ENCODE results near the gene DGKA. TPM values are rescaled to one million over a fixed set of nuclear protein-coding genes. Genes with fewer than 3 reads are reported as not detected.
A peak's percentile ranks its signal among the peaks of the same experiment; 100 is the strongest.

DGKA gene
- total RNA-seq, 2 donors from 2014 or later: 7.3 to 22.8 TPM

- Histone ChIP-seq H3K4me1 (peaks cover 0 to 52% of the 10 kb centered on the region in 2 donors), H3K27ac (no peak overlapping the region), H3K27me3 (no peaks in the 10 kb centered on the region), H3K36me3 (no peaks in the 10 kb centered on the region), H3K4me3 (no peak overlapping the region), H3K9me3 (no peaks in the 10 kb centered on the region)
- no peak for TF ChIP-seq CTCF (IDR thresholded peaks at IDR 0.05)
- no peak for DNase-seq (ENCODE audit: low spot score)
Measured at GRCh38 chr12:55933169-55933798, 2.3 kb downstream of the DGKA start.

GRCh38 chr12:55933799-55934742, 3.1 kb downstream of the DGKA start:
- no peak overlapping the region for H3K4me3 ChIP-seq
- H3K9me3 ChIP-seq: no peaks in the 10 kb centered on the region
- TF ChIP-seq CTCF (IDR thresholded peaks at IDR 0.05): no peak
- peaks cover 0 to 44% of the 10 kb centered on the region in 2 donors for H3K4me1 ChIP-seq
- H3K27me3 ChIP-seq: no peaks in the 10 kb centered on the region
- DNase-seq (ENCODE audit: low spot score): no peak
- no peaks in the 10 kb centered on the region for H3K36me3 ChIP-seq
- H3K27ac ChIP-seq: no peak overlapping the region

- DNase-seq (ENCODE audit: low spot score): no peak
- no peaks in the 10 kb centered on the region for H3K27me3 ChIP-seq
- TF ChIP-seq CTCF (IDR thresholded peaks at IDR 0.05): no peak
- no peaks in the 10 kb centered on the region for H3K36me3 ChIP-seq
- peak overlapping the region in 1 of 2 donors; percentile 62 for H3K27ac ChIP-seq
- no peak overlapping the region for H3K4me3 ChIP-seq
- H3K9me3 ChIP-seq: no peaks in the 10 kb centered on the region
- H3K4me1 ChIP-seq: peaks cover 0 to 40% of the 10 kb centered on the region in 2 donors
Measured at GRCh38 chr12:55934773-55935172, 3.8 kb downstream of the DGKA start.

- peak in 1 of 2 donors; percentile 27 for TF ChIP-seq CTCF (IDR thresholded peaks at IDR 0.05)
- no peak for DNase-seq (ENCODE audit: low spot score)
- no peaks in the 10 kb centered on the region for H3K36me3 ChIP-seq
- H3K9me3 ChIP-seq: no peaks in the 10 kb centered on the region
- H3K4me1 ChIP-seq: peaks cover 0 to 44% of the 10 kb centered on the region in 2 donors
- H3K27me3 ChIP-seq: no peaks in the 10 kb centered on the region
- peak overlapping the region; percentile 62 to 65 for H3K27ac ChIP-seq
- peak overlapping the region in 1 of 2 donors; percentile 41 for H3K4me3 ChIP-seq
Measured at GRCh38 chr12:55935738-55936151, 4.8 kb downstream of the DGKA start.

- no peak for DNase-seq (ENCODE audit: low spot score)
- Histone ChIP-seq H3K4me3 (no peak overlapping the region), H3K27me3 (no peaks in the 10 kb centered on the region), H3K9me3 (no peaks in the 10 kb centered on the region), H3K4me1 (peaks cover 0 to 29% of the 10 kb centered on the region in 2 donors), H3K36me3 (peaks cover 4% of the 10 kb centered on the region), H3K27ac (no peak overlapping the region)
- no peak for TF ChIP-seq CTCF (IDR thresholded peaks at IDR 0.05)
Measured at GRCh38 chr12:55937981-55938380, 7.0 kb downstream of the DGKA start.
